ENCODE results near the gene UBN2. TPM values are rescaled to one million over a fixed set of nuclear protein-coding genes. Genes with fewer than 3 reads are reported as not detected.

Gene UBN2
- total RNA-seq, 1 donor from 2014 or later: 31.7 TPM

- no peak overlapping the region for H3K4me3 Mint-ChIP-seq
- no peaks in the 10 kb centered on the region for H3K27me3 Mint-ChIP-seq
- peaks cover 5% of the 10 kb centered on the region for H3K9me3 Mint-ChIP-seq
- DNase-seq (ENCODE audit: extremely low spot score, unreplicated experiment): no peak
- H3K4me1 Mint-ChIP-seq (ENCODE audit: unreplicated experiment): no peaks in the 10 kb centered on the region
- no peak overlapping the region for H3K27ac Mint-ChIP-seq
- peaks cover 25% of the 10 kb centered on the region for H3K36me3 Mint-ChIP-seq
- no peak for TF ChIP-seq CTCF (conservative IDR thresholded peaks at IDR 0.05)
Measured at GRCh38 chr7:139241258-139241657, 10.2 kb downstream of the UBN2 start.

- Mint-ChIP-seq H3K27ac (peak overlapping the region; percentile 42), H3K4me1 (ENCODE audit: unreplicated experiment) (no peaks in the 10 kb centered on the region), H3K27me3 (no peaks in the 10 kb centered on the region), H3K9me3 (peaks cover 5% of the 10 kb centered on the region), H3K4me3 (no peak overlapping the region), H3K36me3 (peaks cover 36% of the 10 kb centered on the region)
- DNase-seq (ENCODE audit: extremely low spot score, unreplicated experiment): no peak
- TF ChIP-seq CTCF (conservative IDR thresholded peaks at IDR 0.05): no peak
Measured at GRCh38 chr7:139242741-139243281, 11.8 kb downstream of the UBN2 start.

DNA sequence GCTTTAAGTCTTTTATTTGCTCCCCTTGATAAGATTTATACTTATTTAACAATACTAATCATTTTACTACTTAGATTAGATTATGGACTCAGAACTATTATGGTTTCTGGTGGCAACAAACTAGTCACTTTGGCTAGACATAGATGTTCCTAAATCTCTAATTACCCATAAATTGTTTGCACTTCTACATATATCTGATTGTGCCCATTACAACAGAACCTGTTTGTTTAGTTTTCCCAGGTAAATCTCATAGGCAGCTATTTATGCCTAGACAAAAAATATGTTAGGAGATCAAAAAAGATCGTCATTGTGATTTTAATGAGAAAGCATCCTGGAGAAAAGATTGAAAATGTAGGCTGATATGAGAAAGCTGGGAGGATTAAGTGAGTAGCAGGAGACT, 14.4 kb downstream of the UBN2 start:
- no peak overlapping the region for H3K27ac Mint-ChIP-seq
- DNase-seq (ENCODE audit: extremely low spot score, unreplicated experiment): no peak
- no peak for TF ChIP-seq CTCF (conservative IDR thresholded peaks at IDR 0.05)
- H3K9me3 Mint-ChIP-seq: peaks cover 5% of the 10 kb centered on the region
- H3K4me3 Mint-ChIP-seq: no peak overlapping the region
- H3K4me1 Mint-ChIP-seq (ENCODE audit: unreplicated experiment): no peaks in the 10 kb centered on the region
- no peaks in the 10 kb centered on the region for H3K27me3 Mint-ChIP-seq
- peaks cover 35% of the 10 kb centered on the region for H3K36me3 Mint-ChIP-seq

DNA sequence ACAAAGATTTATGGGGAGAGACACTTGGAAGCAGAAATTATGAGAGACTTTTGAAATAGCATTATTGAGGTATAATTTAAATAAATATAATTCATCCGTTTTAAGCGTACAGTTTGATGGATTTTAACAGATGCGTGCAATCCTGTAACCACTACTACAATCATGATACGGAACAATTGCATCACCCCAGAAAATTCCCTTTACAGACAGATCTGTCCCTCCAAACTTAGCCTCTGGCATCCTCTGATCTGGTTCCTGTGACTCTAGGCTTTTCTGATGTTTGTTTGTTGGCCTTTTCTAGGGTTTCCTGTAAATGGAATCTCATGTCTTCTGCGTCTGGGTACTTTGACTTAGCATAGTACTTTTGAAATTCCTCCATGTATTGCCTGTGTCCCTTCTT, 15.5 kb downstream of the UBN2 start:
- Mint-ChIP-seq H3K36me3 (peaks cover 35% of the 10 kb centered on the region), H3K27ac (no peak overlapping the region)
- no peak for TF ChIP-seq CTCF (conservative IDR thresholded peaks at IDR 0.05)

DNA sequence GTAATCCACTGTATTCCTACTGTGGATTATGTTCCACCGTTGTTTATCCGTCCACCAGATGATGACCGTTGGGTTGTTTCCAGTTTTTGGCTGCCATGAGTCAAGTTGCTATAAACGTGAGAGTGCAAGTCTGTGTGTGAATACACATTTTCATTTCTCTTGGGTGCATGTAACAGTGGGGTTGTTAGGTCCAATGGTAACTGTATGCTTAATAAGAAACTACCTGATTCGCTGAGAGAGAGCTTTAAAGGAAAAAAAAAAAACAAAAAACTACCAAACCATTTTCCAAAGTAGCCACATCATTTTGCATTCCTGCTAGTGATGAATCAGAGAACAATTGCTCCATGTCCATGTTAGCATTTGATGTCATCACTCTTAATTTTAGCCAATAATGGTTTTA, 15.9 kb downstream of the UBN2 start:
- Mint-ChIP-seq H3K27ac (no peak overlapping the region), H3K4me1 (ENCODE audit: unreplicated experiment) (no peaks in the 10 kb centered on the region), H3K9me3 (peaks cover 5% of the 10 kb centered on the region), H3K36me3 (peaks cover 39% of the 10 kb centered on the region), H3K4me3 (no peak overlapping the region), H3K27me3 (no peaks in the 10 kb centered on the region)
- DNase-seq (ENCODE audit: extremely low spot score, unreplicated experiment): no peak
- no peak for TF ChIP-seq CTCF (conservative IDR thresholded peaks at IDR 0.05)

More for the DNA sequence above, 15.5 kb downstream of the UBN2 start:
- no peak for DNase-seq (ENCODE audit: extremely low spot score, unreplicated experiment)
- Mint-ChIP-seq H3K9me3 (peaks cover 5% of the 10 kb centered on the region), H3K27me3 (no peaks in the 10 kb centered on the region), H3K4me1 (ENCODE audit: unreplicated experiment) (no peaks in the 10 kb centered on the region), H3K4me3 (no peak overlapping the region)

All from type B pancreatic cell (in vitro differentiated cells).